ENCODE data around the gene SCD5.

Gene SCD5

GRCh38 chr4:82691431-82691830, 107.2 kb downstream of the SCD5 start:
- no peak for DNase-seq (ENCODE audit: low read depth)

GRCh38 chr4:82688091-82688795, 110.4 kb downstream of the SCD5 start:
- DNase-seq (ENCODE audit: low read depth): no peak

DNA sequence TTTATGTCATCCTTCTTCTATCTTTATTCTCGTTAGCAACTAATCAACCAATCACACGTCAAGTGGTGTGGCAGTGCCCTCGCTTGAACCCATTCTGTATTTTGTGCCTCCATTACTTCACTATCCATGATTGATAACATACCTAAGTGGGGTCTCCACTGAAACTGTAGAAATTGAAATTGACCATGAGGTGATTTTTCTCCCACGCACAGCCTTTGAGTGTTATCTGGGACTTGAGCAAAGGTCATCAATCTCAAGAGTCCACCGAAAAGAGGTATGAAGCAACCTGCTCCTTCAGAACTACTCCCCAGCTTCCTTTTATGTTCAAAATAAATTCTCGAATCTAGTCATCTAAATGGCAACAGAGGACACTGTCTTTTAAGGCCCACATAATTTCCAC, 111.1 kb downstream of the SCD5 start:
- DNase-seq (ENCODE audit: low read depth): no peak

GRCh38 chr4:82681754-82682153, 116.8 kb downstream of the SCD5 start:
- DNase-seq (ENCODE audit: low read depth): no peak

DNA sequence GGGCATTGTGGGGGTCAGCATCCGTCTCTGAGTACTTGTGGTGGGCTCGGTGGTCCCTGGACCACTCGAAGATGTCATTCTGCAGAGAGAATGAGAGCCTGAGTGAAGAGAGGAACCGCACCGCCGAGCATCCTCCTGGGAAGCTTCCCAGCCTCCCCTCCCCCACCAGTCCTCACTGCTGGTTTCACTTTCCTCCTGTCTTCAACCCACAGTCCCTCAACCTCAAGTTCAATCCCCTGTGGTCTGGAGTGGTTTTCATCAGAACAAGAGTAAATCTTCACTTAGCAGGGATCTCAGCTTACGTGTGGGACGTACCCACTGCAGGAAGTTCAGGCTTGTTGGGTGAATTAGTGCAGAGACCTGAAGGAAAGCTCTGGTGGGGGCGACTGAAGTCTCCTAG, 117.8 kb downstream of the SCD5 start:
- no peak for DNase-seq (ENCODE audit: low read depth)

DNA sequence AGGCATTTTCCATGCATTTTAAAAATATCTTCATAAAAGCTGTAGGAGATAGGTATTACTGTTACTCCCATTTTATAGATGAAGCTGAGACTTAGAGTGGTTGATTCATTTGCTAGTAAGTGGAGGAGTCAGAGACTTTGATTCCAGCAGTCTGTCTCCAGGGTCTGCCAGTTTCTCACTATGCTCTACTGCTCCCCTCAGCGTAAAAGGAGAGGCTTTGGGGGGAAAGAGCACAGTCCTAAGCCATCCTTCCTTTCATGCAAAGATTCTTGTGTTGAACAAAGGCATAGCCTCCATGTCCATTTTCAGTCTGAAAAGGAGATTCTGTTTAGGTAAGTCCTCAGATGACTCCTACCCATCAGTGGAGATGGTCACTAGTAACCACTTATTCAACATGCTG, 119.1 kb downstream of the SCD5 start:
- no peak for DNase-seq (ENCODE audit: low read depth)

GRCh38 chr4:82678051-82678450, 120.5 kb downstream of the SCD5 start:
- no peak for DNase-seq (ENCODE audit: low read depth)

GRCh38 chr4:82677327-82677726, 121.3 kb downstream of the SCD5 start:
- no peak for DNase-seq (ENCODE audit: low read depth)

GRCh38 chr4:82667761-82668480, 130.7 kb downstream of the SCD5 start:
- DNase-seq (ENCODE audit: low read depth): no peak

DNA sequence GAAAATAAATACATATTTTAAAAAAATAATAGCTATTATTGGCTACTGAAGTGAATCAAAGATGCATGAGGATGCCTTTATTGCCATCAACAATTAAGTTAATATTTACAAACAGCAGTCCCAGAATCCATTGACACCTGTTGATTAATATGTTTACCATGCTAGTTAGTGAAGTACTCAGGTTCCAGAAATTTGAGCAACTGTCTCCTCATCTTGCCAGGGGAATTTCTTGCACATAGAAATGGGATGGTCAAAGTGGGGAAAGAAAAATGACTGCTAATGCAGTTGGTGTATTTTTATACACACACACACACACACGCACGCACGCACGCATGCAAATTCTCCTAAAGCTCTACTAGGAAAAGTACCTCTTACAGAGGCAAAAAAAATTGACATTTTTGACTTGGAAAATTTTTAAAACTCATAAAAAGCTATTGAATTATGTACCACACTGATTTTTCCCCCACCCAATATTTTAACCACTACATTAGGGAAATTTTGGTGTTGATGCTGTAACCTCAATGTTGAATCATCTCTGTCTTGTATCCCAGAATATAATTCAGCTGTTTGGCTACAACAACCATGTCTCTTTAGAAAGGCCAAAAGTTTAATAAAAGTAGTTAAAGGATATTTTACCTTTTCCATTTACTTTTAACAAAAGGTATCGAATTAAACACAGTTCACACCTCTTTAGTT, 131.5 kb downstream of the SCD5 start:
- no peak for DNase-seq (ENCODE audit: low read depth)

DNA sequence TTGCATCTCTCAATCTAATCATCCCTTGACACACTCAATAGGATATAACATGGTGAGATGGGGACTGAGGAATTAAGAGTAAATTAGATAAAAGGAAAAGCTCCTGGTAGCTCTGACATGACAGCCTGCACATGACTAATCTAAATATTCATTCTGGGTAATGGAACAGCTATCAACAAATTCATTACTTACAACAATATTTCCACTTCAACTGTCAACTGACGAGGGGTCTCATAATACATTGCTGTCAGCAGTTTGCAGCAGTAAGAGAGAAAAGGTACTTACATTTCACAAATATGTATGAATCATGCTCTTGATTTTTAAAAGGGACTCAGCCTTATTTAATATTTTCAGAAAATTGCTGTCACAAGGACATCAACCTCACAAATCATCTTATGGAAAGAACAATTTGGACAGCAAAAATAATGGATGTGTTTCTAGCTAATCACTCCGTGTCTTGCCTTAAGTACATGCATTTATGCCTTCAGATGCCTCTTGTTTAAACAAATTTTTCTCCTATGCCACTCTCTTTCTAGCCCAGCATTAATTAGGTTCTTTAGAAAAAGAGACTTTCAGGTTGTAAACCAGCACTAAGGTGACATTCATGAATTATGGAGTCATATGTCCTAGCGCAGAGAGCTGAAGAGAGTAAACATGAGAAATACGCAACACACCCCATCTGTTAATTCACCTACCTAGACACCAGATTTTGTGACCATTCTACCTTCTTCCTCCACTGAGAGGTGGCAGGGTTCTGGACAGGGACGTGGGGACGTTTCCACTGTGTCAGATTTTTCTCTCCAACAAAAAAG, 137.2 kb downstream of the SCD5 start:
- DNase-seq (ENCODE audit: low read depth): no peak

DNA sequence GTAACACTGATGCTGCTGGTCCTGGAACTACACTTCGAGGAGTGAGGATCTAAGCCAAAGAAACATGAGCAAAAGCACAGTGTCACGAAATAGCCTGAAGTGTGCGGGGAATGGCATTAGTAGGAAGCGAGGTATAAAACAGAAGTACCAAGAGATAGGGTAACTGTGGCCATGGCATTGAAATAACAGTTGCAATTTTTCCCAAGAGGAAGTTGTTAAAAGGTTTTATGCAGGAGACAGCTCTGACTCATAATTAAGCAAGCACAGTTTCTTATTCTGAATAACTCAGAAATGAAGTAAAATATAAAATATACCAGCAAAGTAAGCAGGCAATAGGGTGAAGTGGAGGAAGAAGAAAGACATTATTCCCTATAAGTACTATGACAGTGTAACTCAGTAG, 146.5 kb downstream of the SCD5 start:
- DNase-seq (ENCODE audit: low read depth): no peak

DNA sequence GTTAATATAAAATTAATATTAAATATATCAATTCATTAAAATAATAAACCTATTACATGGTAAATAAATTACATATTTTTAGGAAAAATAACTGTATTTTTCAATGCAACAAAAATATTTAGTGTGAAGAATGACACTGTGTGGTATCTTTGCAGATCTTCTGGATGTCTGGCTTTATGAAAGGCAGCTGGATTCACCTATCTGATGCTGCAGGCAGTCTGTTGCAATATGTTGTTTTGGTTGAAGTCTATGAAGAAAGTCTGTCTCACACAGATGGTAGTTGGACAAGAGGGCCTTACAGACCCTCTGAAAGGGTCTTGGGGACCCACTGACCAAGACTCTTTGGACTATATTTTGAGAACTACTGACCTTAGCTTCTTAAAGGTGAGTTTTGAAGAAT, 147.7 kb downstream of the SCD5 start:
- DNase-seq (ENCODE audit: low read depth): no peak

DNA sequence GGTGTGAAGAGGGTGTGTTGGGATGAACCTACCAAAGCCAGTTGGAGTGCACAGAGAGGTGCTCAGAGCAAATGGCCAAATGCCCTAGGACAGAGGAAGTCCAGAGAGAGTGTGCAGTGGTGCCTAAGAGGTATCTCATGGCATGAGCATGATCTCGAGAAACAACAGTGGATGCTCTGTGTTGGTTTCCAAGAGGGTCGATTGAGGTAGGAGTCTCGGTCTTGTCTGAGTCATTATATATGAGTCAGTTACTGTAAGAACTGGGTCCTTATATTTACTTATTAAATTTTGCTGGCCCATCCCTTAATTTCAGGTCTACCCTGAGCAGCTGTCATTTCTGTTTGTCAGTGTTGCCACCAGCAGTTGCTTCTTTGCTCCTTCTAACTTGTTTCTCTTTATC, 150.2 kb downstream of the SCD5 start:
- no peak for DNase-seq (ENCODE audit: low read depth)

DNA sequence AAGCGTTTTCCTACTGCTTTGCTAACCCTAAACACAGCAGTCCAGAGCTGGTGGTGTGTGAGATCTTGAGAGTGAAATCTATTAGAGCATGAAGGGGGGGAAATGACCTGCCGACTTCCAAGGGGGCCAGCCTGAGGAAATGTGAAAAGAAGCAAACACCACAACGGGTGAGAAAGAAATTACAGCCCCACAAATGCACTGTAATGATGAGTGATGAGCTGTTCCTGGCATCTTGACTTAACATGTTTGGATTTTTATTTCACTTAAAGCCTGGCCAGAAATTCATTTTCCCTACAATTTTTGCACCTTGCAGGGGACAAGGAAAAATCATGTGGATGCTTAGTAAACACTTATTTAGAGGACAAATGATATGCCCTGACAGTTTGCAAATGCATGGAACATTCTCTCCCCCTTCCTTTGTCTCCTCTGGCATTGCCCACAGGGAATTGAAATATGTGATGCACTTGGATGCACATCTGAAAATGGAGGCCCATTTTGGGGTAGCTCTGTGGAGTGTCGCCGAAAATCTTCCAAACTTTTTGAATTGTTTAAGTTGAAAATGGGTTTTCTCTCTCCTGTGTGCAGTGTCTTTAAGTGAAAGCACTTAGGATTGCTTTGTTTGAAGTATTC, 152.5 kb downstream of the SCD5 start:
- no peak for DNase-seq (ENCODE audit: low read depth)

DNA sequence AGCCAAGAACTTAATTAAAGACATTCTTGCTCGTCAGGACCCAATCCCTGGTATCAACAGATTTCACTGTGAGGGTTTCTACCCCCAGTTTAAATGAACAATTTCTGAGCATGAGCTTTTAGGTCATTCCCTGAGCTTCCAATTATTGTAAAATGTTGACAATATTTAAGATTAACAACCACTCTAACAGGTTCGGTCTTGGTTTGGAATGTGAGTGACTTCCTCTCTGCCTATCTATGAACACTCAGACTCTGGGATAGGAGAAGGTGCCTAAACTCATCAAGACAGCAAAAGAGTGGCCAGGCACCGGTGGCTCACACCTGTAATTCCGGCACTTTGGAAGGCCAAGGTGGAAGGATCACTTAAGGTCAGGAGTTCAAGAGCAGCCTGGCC, 153.9 kb downstream of the SCD5 start:
- DNase-seq (ENCODE audit: low read depth): no peak

DNA sequence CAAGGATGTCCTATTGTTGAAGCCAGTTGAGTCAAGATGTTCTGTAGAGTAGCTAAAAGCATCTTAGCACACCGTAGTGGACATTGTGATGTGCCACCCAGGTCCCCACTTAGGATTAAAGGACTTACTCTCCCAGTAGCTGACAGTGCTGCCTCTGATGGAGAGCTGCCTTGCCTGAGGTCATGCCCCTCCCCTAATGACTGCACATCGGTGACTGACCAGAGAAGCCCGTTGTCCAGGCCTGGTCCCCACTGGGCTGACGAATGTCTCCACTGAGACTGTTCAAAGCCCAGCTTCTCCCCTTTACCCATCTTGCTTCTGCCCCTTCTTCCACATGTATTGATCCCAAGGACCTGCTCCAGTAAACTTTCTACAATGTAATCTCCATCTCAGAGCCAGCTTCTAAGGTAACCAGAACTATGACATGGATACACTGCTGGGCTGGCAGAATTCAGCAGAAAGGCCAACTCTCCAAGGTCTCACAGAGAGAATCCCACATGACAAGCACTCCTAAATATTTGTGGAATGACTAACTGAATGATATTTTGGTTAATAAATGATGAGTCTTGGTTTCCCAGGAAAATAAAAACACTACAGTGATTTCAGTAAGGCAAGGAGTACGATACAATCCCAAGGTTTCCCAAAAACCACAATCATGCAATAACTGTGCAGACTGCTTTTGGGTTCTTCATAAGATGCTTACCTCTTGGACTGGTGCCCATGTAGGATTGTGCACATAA, 154.4 kb downstream of the SCD5 start:
- no peak for DNase-seq (ENCODE audit: low read depth)

GRCh38 chr4:82642331-82642730, 156.3 kb downstream of the SCD5 start:
- DNase-seq (ENCODE audit: low read depth): no peak

DNA sequence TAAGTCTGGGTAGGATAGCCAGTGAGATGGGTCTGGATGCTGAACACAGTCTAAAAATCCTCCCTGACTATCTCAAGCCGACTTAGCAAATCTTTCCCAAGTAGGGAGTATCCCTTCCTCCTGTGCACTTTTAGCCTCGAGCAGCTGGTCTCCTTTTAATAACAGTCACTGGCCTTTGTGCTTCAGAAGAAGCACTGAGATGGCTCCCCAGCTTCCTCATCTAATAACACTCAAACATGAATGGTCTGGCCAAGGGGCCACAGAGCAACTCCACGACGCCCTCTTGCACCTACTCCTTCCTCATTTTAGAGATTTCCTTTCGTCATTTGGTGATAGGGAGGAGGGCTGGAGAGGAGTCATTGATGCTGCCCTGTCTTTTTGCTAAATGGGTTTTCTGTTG, 158.1 kb downstream of the SCD5 start:
- DNase-seq (ENCODE audit: low read depth): no peak

- DNase-seq (ENCODE audit: low read depth): no peak
Observed at GRCh38 chr4:82639971-82640370, 158.6 kb downstream of the SCD5 start.

DNA sequence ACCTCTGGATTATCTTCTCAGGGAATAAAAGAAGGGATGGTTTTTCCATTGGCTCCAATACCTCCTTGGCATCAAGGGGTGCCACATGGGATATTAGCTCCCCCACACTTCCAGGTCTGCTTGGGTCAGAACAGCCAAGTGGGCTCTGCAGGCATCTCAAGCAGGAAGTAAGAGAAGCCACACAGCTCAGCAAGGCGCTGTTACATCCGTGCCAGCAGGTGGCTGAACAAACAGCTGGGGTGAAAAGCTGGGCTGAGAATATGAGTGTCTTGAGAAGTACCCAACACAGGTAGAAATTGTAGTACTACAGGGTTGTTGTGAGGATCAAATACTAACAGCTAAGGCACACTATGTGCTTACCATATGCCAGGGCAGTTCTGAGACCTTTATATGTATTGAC, 160.1 kb downstream of the SCD5 start:
- DNase-seq (ENCODE audit: low read depth): no peak

Measured in T follicular helper cell (primary cell).